Gastroesophageal sphincter (tissue), 3 donors: Measurements from ENCODE around the gene BCL2.

Experiments
- CTCF ChIP-seq, 4 experiments: fragments of 200-600 bp in 2 of 4; fragments of 450-650 bp in 2 of 4; sonication (generic) in 1 of 4; IDR thresholded peaks; one replicate each; pipeline ENCODE4 v1.5.1; 2017 to 2019; ENCODE audit warnings: antibody characterized with exemption in 4 of 4, mild to moderate bottlenecking in 2 of 4, moderate library complexity in 2 of 4
- EP300 ChIP-seq: sonication (generic); formaldehyde crosslinking; IDR thresholded peaks from one replicate; pipeline ENCODE4 v1.6.1; 2017; ENCODE audit warnings: antibody characterized with exemption, mild to moderate bottlenecking
- POLR2A ChIP-seq, 2 donors: fragments of 450-650 bp; IDR thresholded peaks; one replicate each; pipeline ENCODE4 v1.6.1; 2017; ENCODE audit warnings: antibody characterized with exemption in 2 of 2, mild to moderate bottlenecking in 2 of 2, moderate library complexity in 1 of 2

DNA sequence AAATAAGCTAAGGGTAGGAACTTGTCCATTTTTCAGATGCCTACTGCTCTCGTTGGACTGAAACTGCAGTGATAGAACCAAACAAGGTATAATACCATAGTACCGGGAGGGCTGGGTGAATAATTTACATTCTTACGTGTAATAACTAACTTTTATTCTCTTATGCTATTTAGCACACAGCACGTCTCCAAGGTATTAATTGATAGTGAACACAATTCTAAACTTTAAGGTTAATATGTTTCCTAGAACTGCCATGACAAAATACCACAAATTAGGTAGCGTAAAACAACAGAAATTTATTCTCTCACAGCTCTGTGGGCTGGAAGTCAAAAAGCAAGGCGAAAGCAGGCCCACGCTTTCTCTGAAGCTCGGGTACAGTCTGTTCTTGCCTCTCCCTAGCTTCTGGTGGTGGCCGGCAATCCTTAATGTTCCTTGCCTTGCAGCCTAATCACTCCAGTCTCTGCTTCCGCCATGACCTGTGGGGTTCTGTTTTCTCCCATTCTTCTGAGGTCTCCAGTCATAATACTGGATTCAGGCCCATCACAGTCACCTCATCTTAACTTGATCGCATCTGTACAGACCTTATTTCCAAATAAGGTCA lies 5.6 kb upstream of the BCL2 start:
- no peak for TF ChIP-seq POLR2A (IDR thresholded peaks at IDR 0.05)
- TF ChIP-seq CTCF (IDR thresholded peaks at IDR 0.05): no peak
- no peak for TF ChIP-seq EP300
